ENCODE data around the gene LDHB. TPM values are rescaled to one million over a fixed set of nuclear protein-coding genes. Genes with fewer than 3 reads are reported as not detected.

Gene LDHB
- total RNA-seq, 1 donor: 579 TPM

- no peak for DNase-seq (ENCODE audit: low read depth)
- no peak overlapping the region for H3K4me3 ChIP-seq (ENCODE audit: low read depth, low read length)
- TF ChIP-seq CTCF (IDR thresholded peaks at IDR 0.05; ENCODE audit: insufficient read depth, low read length): no peak
Observed at GRCh38 chr12:21617030-21617429, 40.6 kb downstream of the LDHB start.

GRCh38 chr12:21615431-21615830, 42.2 kb downstream of the LDHB start:
- H3K4me3 ChIP-seq (ENCODE audit: low read depth, low read length): no peak overlapping the region
- no peak for TF ChIP-seq CTCF (IDR thresholded peaks at IDR 0.05; ENCODE audit: insufficient read depth, low read length)
- no peak for DNase-seq (ENCODE audit: low read depth)

- DNase-seq (ENCODE audit: low read depth): no peak
- no peak for TF ChIP-seq CTCF (IDR thresholded peaks at IDR 0.05; ENCODE audit: insufficient read depth, low read length)
- no peak overlapping the region for H3K4me3 ChIP-seq (ENCODE audit: low read depth, low read length)
Observed at GRCh38 chr12:21614506-21614905, 43.1 kb downstream of the LDHB start.

- H3K4me3 ChIP-seq (ENCODE audit: low read depth, low read length): no peak overlapping the region
- TF ChIP-seq CTCF (IDR thresholded peaks at IDR 0.05; ENCODE audit: insufficient read depth, low read length): no peak
- DNase-seq (ENCODE audit: low read depth): no peak
Observed at GRCh38 chr12:21613931-21614330, 43.7 kb downstream of the LDHB start.

- DNase-seq (ENCODE audit: low read depth): no peak
- no peak overlapping the region for H3K4me3 ChIP-seq (ENCODE audit: low read depth, low read length)
- no peak for TF ChIP-seq CTCF (IDR thresholded peaks at IDR 0.05; ENCODE audit: insufficient read depth, low read length)
Observed at GRCh38 chr12:21608196-21608595, 49.4 kb downstream of the LDHB start.

- peak; percentile 36 for TF ChIP-seq CTCF (IDR thresholded peaks at IDR 0.05; ENCODE audit: insufficient read depth, low read length)
- no peak overlapping the region for H3K4me3 ChIP-seq (ENCODE audit: low read depth, low read length)
- DNase-seq (ENCODE audit: low read depth): peak; percentile 63
Observed at GRCh38 chr12:21607701-21608100, 49.9 kb downstream of the LDHB start.

- DNase-seq (ENCODE audit: low read depth): no peak
- no peak for TF ChIP-seq CTCF (IDR thresholded peaks at IDR 0.05; ENCODE audit: insufficient read depth, low read length)
- no peak overlapping the region for H3K4me3 ChIP-seq (ENCODE audit: low read depth, low read length)
Observed at GRCh38 chr12:21606175-21606574, 51.5 kb downstream of the LDHB start.
